Measurements from ENCODE around the gene FOXO4.

FOXO4 gene

GRCh38 chrX:71056867-71057266, 38.8 kb upstream of the FOXO4 start:
- H3K27ac ChIP-seq (ENCODE audit: low read length): no peak overlapping the region
- H3K4me3 ChIP-seq (ENCODE audit: low read length): no peak overlapping the region
- H3K9ac ChIP-seq (ENCODE audit: low read length): no peak overlapping the region
- H3K36me3 ChIP-seq (replicated peaks; ENCODE audit: insufficient read depth, low read length): no peaks in the 10 kb centered on the region
- no peak overlapping the region for H3K4me2 ChIP-seq (ENCODE audit: low read depth, low read length)
- no peak overlapping the region for H2AFZ ChIP-seq (ENCODE audit: low read length)
- no peaks in the 10 kb centered on the region for H3K9me3 ChIP-seq (replicated peaks; ENCODE audit: insufficient read depth, low read length)
- no peaks in the 10 kb centered on the region for H3K27me3 ChIP-seq (replicated peaks; ENCODE audit: insufficient read depth, low read length)
- 0 out of 2 replicates have a peak, but pooled peaks cover 7% of the 10 kb centered on the region for H3F3A ChIP-seq (ENCODE audit: insufficient read depth, low read length)
- H3K9me2 ChIP-seq (replicated peaks; ENCODE audit: insufficient read depth, low read length): no peaks in the 10 kb centered on the region
- TF ChIP-seq EZH2phosphoT487 (IDR thresholded peaks at IDR 0.05; ENCODE audit: low read length) (no peak), CTCF (IDR thresholded peaks at IDR 0.05; ENCODE audit: low read length) (no peak), EZH2 (optimal IDR thresholded peaks at IDR 0.05; ENCODE audit: low read depth, low read length) (no peak)
- H3K4me1 ChIP-seq (ENCODE audit: low read length): 0 out of 2 replicates have a peak, but pooled peaks cover 4% of the 10 kb centered on the region
- DNase-seq: no peak
- H4K20me1 ChIP-seq (ENCODE audit: insufficient read depth, low read length): no peaks in the 10 kb centered on the region
- H3K79me2 ChIP-seq (ENCODE audit: low read length): peaks cover 11% of the 10 kb centered on the region

- H3K36me3 ChIP-seq (replicated peaks; ENCODE audit: insufficient read depth, low read length): no peaks in the 10 kb centered on the region
- H3K9me2 ChIP-seq (replicated peaks; ENCODE audit: insufficient read depth, low read length): no peaks in the 10 kb centered on the region
- no peak for DNase-seq
- no peak overlapping the region for H3K27ac ChIP-seq (ENCODE audit: low read length)
- no peak overlapping the region for H3K4me2 ChIP-seq (ENCODE audit: low read depth, low read length)
- no peaks in the 10 kb centered on the region for H4K20me1 ChIP-seq (ENCODE audit: insufficient read depth, low read length)
- no peak overlapping the region for H3K9ac ChIP-seq (ENCODE audit: low read length)
- 0 out of 2 replicates have a peak, but pooled peaks cover 7% of the 10 kb centered on the region for H3F3A ChIP-seq (ENCODE audit: insufficient read depth, low read length)
- no peaks in the 10 kb centered on the region for H3K27me3 ChIP-seq (replicated peaks; ENCODE audit: insufficient read depth, low read length)
- 0 out of 2 replicates have a peak, but pooled peaks cover 4% of the 10 kb centered on the region for H3K4me1 ChIP-seq (ENCODE audit: low read length)
- peaks cover 1% of the 10 kb centered on the region; the same call in 1 of the 2 replicates for H3K79me2 ChIP-seq (ENCODE audit: low read length)
- TF ChIP-seq EZH2 (optimal IDR thresholded peaks at IDR 0.05; ENCODE audit: low read depth, low read length) (no peak), EZH2phosphoT487 (IDR thresholded peaks at IDR 0.05; ENCODE audit: low read length) (no peak), CTCF (IDR thresholded peaks at IDR 0.05; ENCODE audit: low read length) (no peak)
- no peak overlapping the region for H2AFZ ChIP-seq (ENCODE audit: low read length)
- no peaks in the 10 kb centered on the region for H3K9me3 ChIP-seq (replicated peaks; ENCODE audit: insufficient read depth, low read length)
- H3K4me3 ChIP-seq (ENCODE audit: low read length): no peak overlapping the region
Observed at GRCh38 chrX:71057848-71058530, 37.7 kb upstream of the FOXO4 start.

- Histone ChIP-seq H3K9ac (ENCODE audit: low read length) (no peak overlapping the region), H2AFZ (ENCODE audit: low read length) (no peak overlapping the region), H4K20me1 (ENCODE audit: insufficient read depth, low read length) (no peaks in the 10 kb centered on the region), H3F3A (ENCODE audit: insufficient read depth, low read length) (no peaks in the 10 kb centered on the region), H3K9me2 (replicated peaks; ENCODE audit: insufficient read depth, low read length) (no peaks in the 10 kb centered on the region), H3K79me2 (ENCODE audit: low read length) (peaks cover 9% of the 10 kb centered on the region), H3K27me3 (replicated peaks; ENCODE audit: insufficient read depth, low read length) (no peaks in the 10 kb centered on the region), H3K4me3 (ENCODE audit: low read length) (no peak overlapping the region), H3K4me1 (ENCODE audit: low read length) (no peaks in the 10 kb centered on the region), H3K9me3 (replicated peaks; ENCODE audit: insufficient read depth, low read length) (no peaks in the 10 kb centered on the region), H3K4me2 (ENCODE audit: low read depth, low read length) (no peak overlapping the region), H3K36me3 (replicated peaks; ENCODE audit: insufficient read depth, low read length) (no peaks in the 10 kb centered on the region), H3K27ac (ENCODE audit: low read length) (no peak overlapping the region)
- no peak for DNase-seq
- TF ChIP-seq CTCF (IDR thresholded peaks at IDR 0.05; ENCODE audit: low read length): no peak
- TF ChIP-seq EZH2 (optimal IDR thresholded peaks at IDR 0.05; ENCODE audit: low read depth, low read length): no peak
- no peak for TF ChIP-seq EZH2phosphoT487 (IDR thresholded peaks at IDR 0.05; ENCODE audit: low read length)
Observed at GRCh38 chrX:71060127-71060526, 35.5 kb upstream of the FOXO4 start.

All from MM.1S (cell line).